Endothelial cell (in vitro differentiated cells): ENCODE measurements around the gene FAM13C. TPM values are rescaled to one million over a fixed set of nuclear protein-coding genes. Genes with fewer than 3 reads are reported as not detected.

Experiments
- DNase-seq: peaks from one replicate; pipeline ENCODE4 v3.0.0; 2021; ENCODE audit warnings: low spot score
- H3K27ac Mint-ChIP-seq: one replicate; pipeline ENCODE4 v1.8.0; 2021; ENCODE audit warnings: mixed read lengths, inconsistent platforms; ENCODE audit not compliant: unreplicated experiment
- H3K27me3 Mint-ChIP-seq: one replicate; pipeline ENCODE4 v1.8.0; 2021; ENCODE audit warnings: mild to moderate bottlenecking, moderate library complexity, mixed read lengths, inconsistent platforms; ENCODE audit not compliant: unreplicated experiment
- H3K36me3 Mint-ChIP-seq: one replicate; pipeline ENCODE4 v1.8.0; 2021; ENCODE audit warnings: mild to moderate bottlenecking, low read depth, mixed read lengths, inconsistent platforms; ENCODE audit not compliant: unreplicated experiment
- H3K4me1 Mint-ChIP-seq: one replicate; pipeline ENCODE4 v1.8.0; 2021; ENCODE audit warnings: mild to moderate bottlenecking, mixed read lengths, inconsistent platforms; ENCODE audit not compliant: unreplicated experiment
- H3K4me3 Mint-ChIP-seq: one replicate; pipeline ENCODE4 v1.8.0; 2021; ENCODE audit warnings: mild to moderate bottlenecking, mixed read lengths, inconsistent platforms; ENCODE audit not compliant: unreplicated experiment
- H3K9me3 Mint-ChIP-seq: one replicate; pipeline ENCODE4 v1.8.0; 2021; ENCODE audit warnings: mixed read lengths, inconsistent platforms; ENCODE audit not compliant: unreplicated experiment
- CTCF ChIP-seq: fragments of 200-600 bp; sonication (generic); IDR thresholded peaks from one replicate; pipeline ENCODE4 v1.5.0; 2021; ENCODE audit warnings: antibody characterized with exemption; ENCODE audit not compliant: unreplicated experiment
- total RNA-seq: library from RNA; stranded (reverse); fragmentation: NEBNext Ultra II Directional; extraction: Animal tissue kit (Norgen Biotek cat#: 25700); gene quantifications from one replicate; pipeline ENCODE4 v1.2.1, GENCODE V29; 2021; ENCODE audit not compliant: unreplicated experiment

The FAM13C gene
- total RNA-seq, 1 donor from 2014 or later, result 57.9 TPM

- Mint-ChIP-seq H3K9me3 (no peaks in the 10 kb centered on the region), H3K27ac (no peak overlapping the region), H3K27me3 (no peaks in the 10 kb centered on the region)
These were observed 85.4 kb downstream of the FAM13C start for GRCh38 chr10:59276919-59277318.

GRCh38 chr10:59276133-59276532 is 86.2 kb downstream of the FAM13C start:
- Mint-ChIP-seq H3K4me1 (no peaks in the 10 kb centered on the region), H3K9me3 (no peaks in the 10 kb centered on the region), H3K27ac (no peak overlapping the region), H3K36me3 (peaks cover 11% of the 10 kb centered on the region), H3K4me3 (no peak overlapping the region), H3K27me3 (no peaks in the 10 kb centered on the region)
- no peak for TF ChIP-seq CTCF
- no peak for DNase-seq

More at GRCh38 chr10:59276919-59277318, 85.4 kb downstream of the FAM13C start:
- Mint-ChIP-seq H3K4me3 (no peak overlapping the region), H3K4me1 (no peaks in the 10 kb centered on the region), H3K36me3 (peaks cover 10% of the 10 kb centered on the region)
- DNase-seq, result no peak
- TF ChIP-seq CTCF, result no peak

- Mint-ChIP-seq H3K27me3 (no peaks in the 10 kb centered on the region), H3K27ac (no peak overlapping the region), H3K4me1 (no peaks in the 10 kb centered on the region), H3K36me3 (peaks cover 27% of the 10 kb centered on the region), H3K9me3 (no peaks in the 10 kb centered on the region), H3K4me3 (no peak overlapping the region)
- TF ChIP-seq CTCF, result no peak
- no peak for DNase-seq
These were observed 88.9 kb downstream of the FAM13C start for GRCh38 chr10:59273445-59273844.

- Mint-ChIP-seq H3K4me1 (peaks cover 6% of the 10 kb centered on the region), H3K4me3 (no peak overlapping the region), H3K36me3 (peaks cover 31% of the 10 kb centered on the region)
These were observed 90.3 kb downstream of the FAM13C start for GRCh38 chr10:59272061-59272460.

GRCh38 chr10:59271160-59271559 is 91.2 kb downstream of the FAM13C start:
- Mint-ChIP-seq H3K4me1 (peaks cover 15% of the 10 kb centered on the region), H3K9me3 (no peaks in the 10 kb centered on the region), H3K27me3 (no peaks in the 10 kb centered on the region), H3K4me3 (no peak overlapping the region), H3K36me3 (peaks cover 31% of the 10 kb centered on the region), H3K27ac (no peak overlapping the region)
- DNase-seq, result no peak
- no peak for TF ChIP-seq CTCF

More at GRCh38 chr10:59272061-59272460, 90.3 kb downstream of the FAM13C start:
- Mint-ChIP-seq H3K27ac (no peak overlapping the region), H3K27me3 (no peaks in the 10 kb centered on the region), H3K9me3 (no peaks in the 10 kb centered on the region)
- DNase-seq, result no peak
- no peak for TF ChIP-seq CTCF
